NCI-H2196 (cell line): ENCODE measurements around the gene ANKLE2.
"Not testable (repeated sequence)": the region's sequence is repeated elsewhere in the genome, so short reads cannot be mapped to it uniquely, and the experiment has no call there.

Source experiments
- DNase-seq: peaks from one replicate; lab custom pipeline; 2025; ENCODE audit not compliant: unreplicated experiment; lab: John Stamatoyannopoulos, UW

Gene ANKLE2

DNA sequence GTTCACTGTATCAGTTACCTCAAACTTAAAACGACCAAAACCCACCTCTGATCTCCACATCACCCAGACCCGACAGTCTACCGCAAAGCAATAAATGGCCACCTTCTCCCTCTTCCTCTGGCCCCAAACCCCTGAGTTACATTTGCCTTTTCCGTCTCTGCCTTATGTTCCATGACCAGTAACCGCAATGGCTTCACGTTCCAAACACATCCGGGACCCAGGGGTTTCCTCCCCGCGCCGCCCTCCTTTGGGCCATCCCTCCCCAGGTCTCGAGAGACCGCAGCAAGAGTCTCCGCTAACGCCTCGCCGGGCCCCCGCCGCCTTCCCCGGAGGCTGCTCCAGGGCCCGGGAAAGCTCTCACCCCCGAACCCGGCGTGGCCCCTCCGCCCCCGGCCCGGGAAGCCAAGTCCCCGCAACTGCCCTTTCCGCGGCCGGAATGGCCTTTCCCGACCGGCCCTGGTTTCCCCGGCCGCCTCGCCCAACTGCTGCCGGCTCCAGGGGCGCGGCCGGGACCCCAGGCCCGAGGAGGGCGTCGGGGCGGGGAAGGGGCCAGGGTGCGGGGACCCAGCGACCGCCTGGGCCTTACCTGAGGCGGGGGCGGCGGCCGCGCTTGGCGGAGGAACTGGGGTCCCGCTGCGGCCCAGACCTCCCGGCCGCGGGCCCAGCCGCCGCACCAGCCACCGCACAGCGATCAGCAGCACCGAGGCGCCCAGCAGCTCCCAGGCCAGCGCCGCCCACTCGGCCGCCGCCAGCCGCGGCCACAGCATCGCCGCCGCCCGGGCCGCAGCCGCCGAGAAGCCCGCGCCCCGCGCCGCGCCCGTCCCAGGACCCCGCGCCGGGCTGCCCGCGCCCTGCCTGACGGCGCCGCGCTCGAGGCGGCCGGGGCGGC, at the start of gene ANKLE2:
Gene ANKLE2 (minus strand): TSS at position 801 of the 889 bp plus-strand sequence. CDS start 34 bp downstream, at position 767.
- peak; percentile 67 for DNase-seq

GRCh38 chr12:132809391-132809790, 47.8 kb upstream of the ANKLE2 start:
- DNase-seq: not testable (repeated sequence)

DNA sequence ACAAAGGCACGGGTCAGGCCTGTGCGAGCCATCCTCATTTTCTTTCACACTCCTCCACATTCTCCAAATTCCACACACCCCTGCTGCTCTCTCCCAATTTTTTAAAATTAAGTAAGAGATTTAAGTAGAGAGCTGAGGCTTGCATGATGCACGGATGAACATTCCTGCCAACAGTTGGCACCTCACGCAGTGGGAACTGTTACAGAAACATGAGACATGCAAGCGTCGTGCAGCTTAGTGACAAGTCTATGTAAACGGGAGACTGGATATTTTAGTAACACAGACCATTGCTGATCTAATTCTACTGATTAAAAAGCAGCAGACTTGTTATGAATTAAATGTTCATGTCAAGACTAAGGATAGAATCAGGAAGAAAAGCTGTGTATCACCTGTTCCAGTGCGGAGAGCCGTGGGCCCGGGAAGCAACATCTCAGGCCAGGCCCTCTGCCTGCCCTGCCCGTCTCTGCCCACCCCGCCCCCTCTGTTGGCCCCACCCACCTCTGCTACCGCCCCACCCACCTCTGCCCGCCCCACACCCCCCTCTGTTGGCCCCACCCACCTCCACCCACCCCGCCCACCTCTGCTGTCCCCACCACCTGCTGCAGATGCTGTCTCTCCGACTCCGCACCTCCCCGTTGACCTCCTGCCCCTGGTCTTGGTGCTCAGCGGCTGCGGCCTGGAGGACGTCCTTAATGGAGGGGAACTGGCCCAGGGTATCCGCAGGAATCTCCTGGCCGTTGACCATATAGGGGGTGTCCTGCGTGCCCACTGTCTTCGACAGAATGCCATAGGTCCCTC, 45.9 kb upstream of the ANKLE2 start:
- no peak for DNase-seq

DNA sequence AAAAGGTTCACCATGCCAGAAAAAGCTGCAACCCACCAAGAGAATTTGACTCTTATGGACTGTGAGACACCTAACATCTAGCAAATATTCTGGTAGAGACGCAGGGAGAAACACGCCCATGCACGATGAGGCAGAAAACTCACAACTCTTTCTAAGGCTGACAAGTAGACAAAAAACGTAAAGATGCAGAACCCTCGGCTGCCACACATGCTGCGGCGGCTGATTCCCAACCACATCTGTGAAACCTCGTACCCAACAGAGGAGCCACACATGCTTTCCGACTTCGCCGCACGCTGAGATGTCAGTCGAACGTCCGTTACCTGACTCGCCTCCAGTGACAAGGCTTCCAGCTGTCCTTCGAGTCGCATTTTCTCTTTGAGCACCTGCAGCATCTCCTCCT, 45.2 kb upstream of the ANKLE2 start:
- no peak for DNase-seq

- DNase-seq: peak; percentile 26
Measured at GRCh38 chr12:132804426-132804861, 42.8 kb upstream of the ANKLE2 start.

DNA sequence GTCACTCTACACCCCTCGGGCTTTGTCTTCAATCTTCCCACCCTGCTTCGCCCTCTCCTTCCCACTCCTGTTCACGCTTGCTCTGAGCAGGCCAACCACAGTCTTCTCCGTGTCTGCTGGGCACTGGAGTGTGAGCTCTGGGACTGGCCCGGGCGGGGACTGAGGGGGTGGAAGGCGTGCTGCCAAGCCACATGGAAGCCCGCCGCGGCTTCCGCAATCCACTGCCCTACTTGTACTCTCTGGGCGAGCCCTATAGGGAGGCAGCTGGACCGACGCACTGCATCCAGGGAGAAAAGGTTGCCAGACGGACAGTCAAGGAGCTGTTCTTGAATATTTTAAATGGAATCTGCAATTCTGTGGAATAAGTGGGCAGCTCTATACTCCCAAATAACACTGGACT, 42.3 kb upstream of the ANKLE2 start:
- no peak for DNase-seq

DNA sequence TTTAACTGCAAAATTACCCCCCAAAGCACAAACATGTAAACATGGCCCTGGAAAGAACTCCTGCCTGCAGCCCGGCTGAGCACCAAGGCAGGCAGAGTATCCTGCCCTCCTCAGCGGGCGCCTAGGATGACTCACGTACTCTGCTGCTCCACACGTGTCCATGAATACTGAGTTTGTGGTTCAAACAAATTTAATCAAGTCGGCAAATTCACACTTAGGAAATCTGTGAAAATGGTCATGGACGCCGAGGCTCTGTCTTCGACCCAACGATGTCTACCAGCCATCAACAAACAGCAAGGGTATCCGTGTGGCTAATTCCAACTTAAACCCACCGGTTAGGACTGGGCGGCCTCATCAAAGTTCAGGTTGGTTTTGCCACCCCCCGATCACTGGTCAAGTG, 41.5 kb upstream of the ANKLE2 start:
- DNase-seq: no peak

DNA sequence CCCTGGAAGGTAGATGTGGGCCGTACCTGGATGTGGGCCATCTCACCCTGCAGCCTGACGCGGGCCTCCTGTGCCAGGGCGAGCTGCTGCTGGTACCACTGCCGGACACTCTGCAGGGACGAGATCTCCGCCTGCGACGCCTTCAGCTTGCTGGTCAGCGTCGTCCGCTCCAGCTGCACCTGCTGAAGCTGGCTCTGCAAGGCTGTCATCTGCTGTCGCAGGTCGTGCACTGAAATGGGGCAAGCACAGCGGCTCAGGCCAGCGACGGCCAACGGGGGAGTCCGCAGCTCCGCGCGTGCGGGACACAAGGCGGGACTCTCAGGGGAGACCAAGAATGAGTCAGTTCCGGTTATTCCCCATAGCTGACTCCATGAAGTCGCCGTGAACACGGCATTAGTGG, 40.1 kb upstream of the ANKLE2 start:
- DNase-seq: no peak

DNA sequence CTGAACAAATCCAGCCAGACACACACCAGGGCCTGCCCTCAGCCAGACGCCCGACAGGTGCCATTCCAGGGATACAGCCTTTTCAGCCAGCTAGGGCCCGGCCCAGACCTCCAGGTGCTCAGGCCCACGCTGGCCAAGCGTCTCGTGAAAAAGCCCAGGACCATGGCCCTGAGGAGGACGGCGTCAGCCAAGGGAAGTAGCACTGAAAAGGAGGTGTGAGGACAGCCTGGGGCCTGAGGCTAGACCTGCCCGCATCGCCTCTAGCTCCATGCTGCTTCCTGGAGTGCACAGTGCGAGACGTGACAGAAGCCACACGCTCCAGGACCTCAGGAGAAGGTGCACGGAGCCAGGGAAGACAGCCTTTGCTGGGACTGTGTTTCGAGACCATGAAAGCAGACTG, 37.2 kb upstream of the ANKLE2 start:
- no peak for DNase-seq

GRCh38 chr12:132797820-132798570, 36.4 kb upstream of the ANKLE2 start:
- DNase-seq: no peak

GRCh38 chr12:132795847-132796246, 34.2 kb upstream of the ANKLE2 start:
- DNase-seq: no peak

GRCh38 chr12:132791940-132792339, 30.3 kb upstream of the ANKLE2 start:
- not testable (repeated sequence) for DNase-seq

DNA sequence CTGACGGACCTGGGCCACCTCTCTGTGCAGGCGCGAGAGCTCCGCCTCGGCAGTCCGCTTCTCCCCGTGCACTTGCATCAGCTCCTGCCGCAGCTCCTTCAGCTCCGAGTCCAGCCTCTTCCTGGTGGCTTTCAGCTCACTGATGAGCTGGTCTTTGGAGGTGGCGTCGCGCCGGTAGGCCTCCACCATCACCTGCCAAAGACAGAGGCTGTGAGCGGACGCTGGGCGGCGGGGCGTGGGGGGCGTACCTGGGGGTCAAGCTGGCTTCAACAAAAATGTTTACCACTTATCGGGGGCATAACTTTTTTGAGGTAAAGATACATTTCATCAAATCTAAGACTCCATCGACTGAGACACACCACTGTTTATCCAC, 27.5 kb upstream of the ANKLE2 start:
- no peak for DNase-seq

DNA sequence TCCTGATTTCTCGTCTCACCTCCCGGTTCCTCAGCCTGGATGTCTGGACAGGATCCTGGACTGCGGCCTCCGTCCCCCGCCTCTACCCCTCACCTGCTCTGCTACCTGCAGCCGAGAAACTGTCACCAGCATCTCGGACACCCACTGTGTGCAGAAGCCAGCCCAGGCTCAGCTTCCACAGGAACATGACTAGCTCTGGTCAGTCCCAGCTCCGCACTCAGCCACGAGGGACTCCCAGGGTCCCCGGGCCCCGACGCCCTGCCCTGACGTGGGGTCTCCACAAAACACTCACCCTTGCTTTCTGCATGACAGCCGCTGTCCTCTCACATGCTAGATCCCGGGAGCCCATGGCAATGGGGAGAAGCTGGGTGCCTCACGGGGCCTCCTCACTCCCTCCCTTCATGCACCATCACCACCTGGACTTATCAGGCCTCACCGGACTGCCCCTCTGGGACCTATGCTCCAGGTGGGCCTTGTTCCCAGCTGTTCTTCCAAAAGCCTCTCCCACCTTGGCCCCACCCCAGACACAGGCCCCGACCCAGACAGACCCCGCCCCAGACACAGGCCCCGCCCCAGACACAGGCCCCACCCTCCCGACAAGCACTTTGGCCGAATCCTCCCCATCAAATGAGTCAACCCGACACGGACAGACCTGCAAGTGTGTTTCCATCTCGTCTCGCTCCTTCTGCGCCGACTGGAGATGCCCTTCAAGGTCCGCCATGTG, 26.9 kb upstream of the ANKLE2 start:
- DNase-seq: no peak

DNA sequence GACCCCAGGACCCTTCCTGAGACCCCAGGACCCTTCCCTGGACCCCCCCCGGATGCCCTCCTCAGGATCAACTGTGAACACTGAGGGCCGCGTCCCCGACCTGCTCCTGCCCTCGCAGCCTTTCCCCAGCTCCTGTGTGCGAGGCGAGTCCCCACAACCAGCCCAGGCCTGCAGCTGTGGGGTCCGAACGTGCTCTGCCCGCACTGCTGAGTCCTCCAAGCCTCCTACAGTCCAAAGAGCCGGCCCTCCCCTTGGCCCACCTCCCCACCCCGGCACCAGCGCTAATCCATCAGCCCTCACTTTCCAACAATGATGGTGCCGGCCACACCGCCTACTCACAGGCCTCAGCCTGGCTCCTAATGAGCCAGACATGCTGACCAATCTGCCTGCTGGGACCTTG, 26.2 kb upstream of the ANKLE2 start:
- DNase-seq: no peak

- DNase-seq: no peak
Measured at GRCh38 chr12:132786192-132786591, 24.6 kb upstream of the ANKLE2 start.

DNA sequence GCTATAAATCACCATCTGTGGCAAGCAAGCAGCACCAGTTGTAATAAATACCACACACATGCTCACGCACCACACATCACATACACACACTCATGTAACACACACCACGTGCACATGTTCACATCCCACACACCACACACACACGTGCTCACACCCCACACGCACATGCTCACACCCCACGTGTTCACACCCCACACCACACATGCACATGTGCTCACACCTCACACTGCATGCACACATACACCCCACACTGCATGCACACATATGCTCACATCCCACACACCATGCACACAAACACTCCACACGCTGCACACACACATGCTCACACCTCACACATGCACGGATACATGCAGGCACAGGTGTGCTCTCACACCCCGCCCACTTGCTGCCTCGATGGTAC, 22.9 kb upstream of the ANKLE2 start:
- DNase-seq: no peak

DNA sequence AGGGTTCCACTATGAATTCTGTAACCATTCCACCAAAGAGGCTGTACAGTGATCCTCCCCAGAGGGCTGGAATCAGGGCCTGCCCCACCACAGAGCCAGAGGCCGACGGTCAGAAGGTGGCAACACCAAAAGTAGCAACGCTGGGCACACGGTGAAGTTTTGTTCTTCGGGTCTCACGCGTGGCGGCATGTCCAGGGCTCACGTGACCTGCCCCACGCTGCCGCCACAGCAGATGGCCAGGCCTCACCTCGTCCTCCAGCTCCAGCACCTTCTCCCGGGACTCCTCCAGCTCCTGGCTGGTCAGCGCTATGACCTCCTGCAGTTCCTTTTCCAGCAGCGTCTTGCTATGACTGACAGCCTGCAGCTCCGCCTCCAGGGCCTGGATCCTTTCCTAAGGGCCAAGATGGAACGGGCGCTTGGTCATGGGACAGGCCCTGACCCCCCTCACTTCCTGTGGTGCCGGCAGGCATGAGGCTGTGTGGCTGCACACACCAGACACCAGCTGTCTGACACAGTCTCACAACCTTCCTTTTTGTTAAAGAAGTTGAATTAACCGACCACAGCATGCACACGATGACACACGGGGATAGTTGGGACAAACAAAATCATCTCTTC, 22.4 kb upstream of the ANKLE2 start:
- no peak for DNase-seq

GRCh38 chr12:132781938-132782337, 20.3 kb upstream of the ANKLE2 start:
- no peak for DNase-seq

- no peak for DNase-seq
Measured at GRCh38 chr12:132779781-132780353, 18.2 kb upstream of the ANKLE2 start.
